Testis (tissue), 3 donors: ENCODE measurements around the gene BSN. TPM values are rescaled to one million over a fixed set of nuclear protein-coding genes. Genes with fewer than 3 reads are reported as not detected.
A peak's percentile ranks its signal among the peaks of the same experiment; 100 is the strongest.

ENCODE experiments used
- DNase-seq: peaks from one replicate; pipeline ENCODE4 v3.0.0-alpha.2; 2019
- H3K27ac ChIP-seq, 2 donors: fragments of 200-600 bp; sonication (generic); one replicate each; pipeline ENCODE4 v1.5.1; 2019
- H3K27me3 ChIP-seq: fragments of 200-600 bp; sonication (generic); one replicate; pipeline ENCODE4 v1.5.1; 2019
- H3K36me3 ChIP-seq: fragments of 200-600 bp; sonication (generic); one replicate; pipeline ENCODE4 v1.5.1; 2017; ENCODE audit warnings: low read depth; ENCODE audit errors: missing control alignments
- H3K4me1 ChIP-seq: fragments of 200-600 bp; sonication (generic); one replicate; pipeline ENCODE4 v1.5.1; 2019
- H3K4me3 ChIP-seq, 2 donors: fragments of 200-600 bp; sonication (generic); one replicate each; pipeline ENCODE4 v1.5.1; 2017 to 2019
- H3K9me3 ChIP-seq: fragments of 200-600 bp; sonication (generic); one replicate; pipeline ENCODE4 v1.5.1; 2017
- CTCF ChIP-seq, 3 experiments: fragments of 450-650 bp in 2 of 3; fragments of 200-600 bp in 1 of 3; sonication (generic) in 1 of 3; IDR thresholded peaks; one replicate each; pipeline ENCODE4 v1.5.1; 2016 to 2019; ENCODE audit warnings: antibody characterized with exemption in 3 of 3, mild to moderate bottlenecking in 2 of 3, moderate library complexity in 1 of 3
- POLR2A ChIP-seq: fragments of 450-650 bp; IDR thresholded peaks from one replicate; pipeline ENCODE4 v1.6.1; 2017; ENCODE audit warnings: antibody characterized with exemption, mild to moderate bottlenecking, moderate library complexity
- WGBS, 2 donors: methylation state at CpG; one replicate each; pipeline ENCODE4 v1.1.5; 2018; 5-methylcytosine and 5-hydroxymethylcytosine counted together
- intact Hi-C: fragments of 100-400 bp; cut with DNase I; formaldehyde crosslinking; loops from one replicate; pipeline ENCODE4 v1.15.1; 2023; ENCODE audit warnings: low total_unique reads
- polyA plus RNA-seq: library from polyadenylated mRNA; stranded (reverse); fragments of 350-450 nt; fragmentation: Illumina TruSeq; extraction: RNeasy Lipid Tissue Mini Kit (QIAGEN cat#74804); gene quantifications from one replicate; pipeline ENCODE4 v1.2.3, GENCODE V29; 2014; ENCODE audit warnings: low read depth, low replicate concordance; ENCODE audit not compliant: insufficient read depth
- total RNA-seq, 2 donors: library from RNA; depleted of rRNA; stranded (reverse); fragments of >200 nt; gene quantifications; one replicate each; pipeline ENCODE4 v1.2.3, GENCODE V29; 2016

The BSN gene
- total and polyA plus RNA-seq, 3 donors from 2014 or later: 9.9 to 25.3 (median 18.9) TPM

- intact Hi-C loops: no loop called here
- Histone ChIP-seq H3K4me3 (no peak overlapping the region), H3K27ac (no peak overlapping the region), H3K9me3 (no peaks in the 10 kb centered on the region), H3K27me3 (no peaks in the 10 kb centered on the region), H3K4me1 (peaks cover 17% of the 10 kb centered on the region), H3K36me3 (no peaks in the 10 kb centered on the region)
- 42 to 81% methylated on average over 4 of the region's 4 CpGs for WGBS, 2 donors
- DNase-seq: peak; percentile 28
- TF ChIP-seq POLR2A (no peak), CTCF (IDR thresholded peaks at IDR 0.05) (peak in 1 of 3 experiments; percentile 9)
Observed at GRCh38 chr3:49563040-49563578, 8.8 kb downstream of the BSN start.

- TF ChIP-seq POLR2A (no peak), CTCF (IDR thresholded peaks at IDR 0.05) (no peak)
- WGBS, 2 donors: 83 to 98% methylated on average over 4 of the region's 4 CpGs
- H3K4me1 ChIP-seq: peaks cover 14% of the 10 kb centered on the region
- no peaks in the 10 kb centered on the region for H3K9me3 ChIP-seq
- no peak overlapping the region for H3K27ac ChIP-seq
- no peaks in the 10 kb centered on the region for H3K36me3 ChIP-seq
- no peaks in the 10 kb centered on the region for H3K27me3 ChIP-seq
- intact Hi-C loops: no loop called here
- no peak for DNase-seq
- H3K4me3 ChIP-seq: no peak overlapping the region
Observed at GRCh38 chr3:49563766-49564165, 9.5 kb downstream of the BSN start.

- no peaks in the 10 kb centered on the region for H3K27me3 ChIP-seq
- H3K4me1 ChIP-seq: peaks cover 14% of the 10 kb centered on the region
- no peak overlapping the region for H3K4me3 ChIP-seq
- H3K9me3 ChIP-seq: no peaks in the 10 kb centered on the region
- DNase-seq: no peak
- TF ChIP-seq POLR2A: no peak
- TF ChIP-seq CTCF (IDR thresholded peaks at IDR 0.05): no peak
- 86 to 93% methylated on average over 2 of the region's 2 CpGs for WGBS, 2 donors
- H3K27ac ChIP-seq: no peak overlapping the region
- H3K36me3 ChIP-seq: no peaks in the 10 kb centered on the region
- intact Hi-C loops: no loop called here
Observed at GRCh38 chr3:49566312-49566711, 12.0 kb downstream of the BSN start.

GRCh38 chr3:49567406-49567805, 13.1 kb downstream of the BSN start:
- Histone ChIP-seq H3K27ac (no peak overlapping the region), H3K36me3 (no peaks in the 10 kb centered on the region), H3K9me3 (no peaks in the 10 kb centered on the region), H3K4me3 (no peak overlapping the region), H3K4me1 (peaks cover 13% of the 10 kb centered on the region), H3K27me3 (no peaks in the 10 kb centered on the region)
- no peak for TF ChIP-seq POLR2A
- WGBS, 2 donors: 50 to 93% methylated on average over 2 of the region's 2 CpGs
- intact Hi-C loops: no loop called here
- no peak for DNase-seq

- no peak for DNase-seq
Observed at GRCh38 chr3:49568965-49569364, 14.7 kb downstream of the BSN start.

More at GRCh38 chr3:49568965-49569364, 14.7 kb downstream of the BSN start:
- no peak overlapping the region for H3K27ac ChIP-seq
- intact Hi-C loops: no loop called here
- no peak overlapping the region for H3K4me3 ChIP-seq
- no peaks in the 10 kb centered on the region for H3K4me1 ChIP-seq
- no peaks in the 10 kb centered on the region for H3K36me3 ChIP-seq
- TF ChIP-seq POLR2A (no peak), CTCF (IDR thresholded peaks at IDR 0.05) (no peak)
- no peaks in the 10 kb centered on the region for H3K9me3 ChIP-seq
- H3K27me3 ChIP-seq: no peaks in the 10 kb centered on the region
